Islet precursor cell (in vitro differentiated cells): ENCODE data around the gene MARCHF9.
A peak's percentile ranks its signal among the peaks of the same experiment; 100 is the strongest.

Experiments used
- DNase-seq: peaks from one replicate; pipeline ENCODE4 v3.0.0-alpha.2; 2018

Gene MARCHF9

GRCh38 chr12:57738661-57739237, 16.2 kb upstream of the MARCHF9 start, which contains the start of gene AGAP2:
AGAP2 (minus strand) TSS chr12:57738742; CDS start chr12:57738246, 496 bp downstream.
- no peak for DNase-seq

GRCh38 chr12:57739387-57739786, 15.5 kb upstream of the MARCHF9 start:
- no peak for DNase-seq

- no peak for DNase-seq
These were observed 14.9 kb upstream of the MARCHF9 start for GRCh38 chr12:57739914-57740538.

GRCh38 chr12:57740656-57741412, 14.1 kb upstream of the MARCHF9 start:
- no peak for DNase-seq

- no peak for DNase-seq
These were observed 13.5 kb upstream of the MARCHF9 start for GRCh38 chr12:57741413-57741789.

- DNase-seq, result peak; percentile 79
These were observed 12.8 kb upstream of the MARCHF9 start for GRCh38 chr12:57741844-57742738.

GRCh38 chr12:57743769-57744168, 11.1 kb upstream of the MARCHF9 start:
- DNase-seq, result no peak

- DNase-seq, result no peak
These were observed 10.6 kb upstream of the MARCHF9 start for GRCh38 chr12:57744194-57744776.

GRCh38 chr12:57744777-57745484, 10.0 kb upstream of the MARCHF9 start, which contains the start of gene TSPAN31:
TSPAN31 (plus strand) TSS chr12:57745039; CDS start chr12:57745155, 116 bp downstream.
- DNase-seq, result peak; percentile 97

GRCh38 chr12:57745485-57745881, 9.4 kb upstream of the MARCHF9 start:
- no peak for DNase-seq

GRCh38 chr12:57746025-57746424, 8.9 kb upstream of the MARCHF9 start:
- DNase-seq, result no peak

GRCh38 chr12:57749061-57749460, 5.8 kb upstream of the MARCHF9 start:
- DNase-seq, result no peak

GRCh38 chr12:57750561-57751431, 4.1 kb upstream of the MARCHF9 start:
- peak; percentile 43 for DNase-seq

- DNase-seq, result no peak
These were observed 3.5 kb upstream of the MARCHF9 start for GRCh38 chr12:57751432-57751787.

GRCh38 chr12:57751788-57752667, 2.9 kb upstream of the MARCHF9 start, which contains the start of gene CDK4:
CDK4 (minus strand) TSS chr12:57752310; CDS start chr12:57751717, 593 bp downstream.
- DNase-seq, result peak; percentile 100

GRCh38 chr12:57752668-57753000, 2.3 kb upstream of the MARCHF9 start:
- DNase-seq, result no peak

GRCh38 chr12:57753756-57754337, 1.1 kb upstream of the MARCHF9 start:
- DNase-seq, result no peak

- peak; percentile 62 for DNase-seq
These were observed 221 bp downstream of the MARCHF9 start for GRCh38 chr12:57755194-57755453.

GRCh38 chr12:57755454-57756372, 810 bp downstream of the MARCHF9 start:
- peak; percentile 79 for DNase-seq
